H1 (cell line): ENCODE data around the gene IL31RA. TPM values are rescaled to one million over a fixed set of nuclear protein-coding genes. Genes with fewer than 3 reads are reported as not detected.

Experiments
- CTCF ChIA-PET: fragments of 300-600 bp; sonication (Branson Sonifier 250); formaldehyde crosslinking; loops from one replicate; lab custom pipeline; 2021; ENCODE audit not compliant: partially characterized antibody; lab: Charles Lee
- POLR2A ChIA-PET: fragments of 300-600 bp; sonication (Branson Sonifier 250); formaldehyde crosslinking; loops from one replicate; lab custom pipeline; 2021; ENCODE audit warnings: inconsistent platforms; ENCODE audit not compliant: partially characterized antibody; lab: Charles Lee
- DNase-seq, 2 experiments: peaks; one replicate each; pipeline versions ENCODE4 v3.0.0 to v3.0.0-alpha.2; 2010 to 2022; ENCODE audit warnings: low spot score in 2 of 2, low read depth in 1 of 2, mixed read lengths in 1 of 2
- FAIRE-seq: peaks from 2 replicates; lab custom pipeline; 2011; peaks lifted over from hg19 to GRCh38; lab: Jason Lieb, UNC
- H2AFZ ChIP-seq: 2 replicates; pipeline ENCODE4 v1.8.1; 2012; ENCODE audit warnings: low read length, inconsistent platforms
- H2AK5ac ChIP-seq: 2 replicates; pipeline ENCODE4 v1.6.1; 2013; ENCODE audit warnings: low read depth, low read length
- H2BK120ac ChIP-seq: replicated peaks from 2 replicates; pipeline ENCODE3; 2013; ENCODE audit warnings: low read depth, low read length, inconsistent platforms
- H2BK12ac ChIP-seq: 2 replicates; pipeline ENCODE4 v1.6.1; 2013; ENCODE audit warnings: low read depth, low read length
- H2BK15ac ChIP-seq: 2 replicates; pipeline ENCODE4 v1.6.1; 2013; ENCODE audit warnings: low read length
- H2BK20ac ChIP-seq: 2 replicates; pipeline ENCODE4 v1.6.1; 2013; ENCODE audit warnings: low read length
- H2BK5ac ChIP-seq: 2 replicates; pipeline ENCODE4 v1.6.1; 2013; ENCODE audit warnings: low read depth, low read length
- H3K14ac ChIP-seq: 2 replicates; pipeline ENCODE4 v1.6.1; 2013; ENCODE audit warnings: inconsistent platforms; ENCODE audit not compliant: insufficient read length
- H3K18ac ChIP-seq: 2 replicates; pipeline ENCODE4 v1.6.1; 2013; ENCODE audit warnings: low read length; ENCODE audit errors: extremely low read depth
- H3K23ac ChIP-seq: 2 replicates; pipeline ENCODE4 v1.6.1; 2013; ENCODE audit warnings: inconsistent platforms; ENCODE audit not compliant: insufficient read length
- H3K23me2 ChIP-seq: 2 replicates; pipeline ENCODE4 v1.6.1; 2013; ENCODE audit warnings: low read depth, low read length
- H3K27ac ChIP-seq: 2 replicates; pipeline ENCODE4 v1.6.1; 2011; ENCODE audit warnings: low read depth, low read length, inconsistent platforms
- H3K27me3 ChIP-seq, 4 experiments: replicated peaks in 1 of 4; 1 replicate in 1 of 4; 2 replicates in 3 of 4; pipeline versions ENCODE4 v1.6.1 to v1.8.1; 2011 to 2013; ENCODE audit warnings: low read length in 3 of 4, mild to moderate bottlenecking in 3 of 4, inconsistent platforms in 2 of 4, mixed read lengths in 2 of 4, moderate library complexity in 1 of 4; ENCODE audit not compliant: control insufficient read depth in 3 of 4, insufficient read depth in 3 of 4; ENCODE audit errors: extremely low read depth in 1 of 4
- H3K36me3 ChIP-seq, 4 experiments: 2 replicates each; pipeline versions ENCODE4 v1.6.1 to v1.8.1; 2011 to 2013; ENCODE audit warnings: mild to moderate bottlenecking in 4 of 4, low read length in 3 of 4, moderate library complexity in 2 of 4, control low read depth in 1 of 4, inconsistent platforms in 1 of 4; ENCODE audit not compliant: insufficient read depth in 4 of 4, control insufficient read depth in 2 of 4
- H3K4ac ChIP-seq: replicated peaks from 2 replicates; pipeline ENCODE3; 2013; ENCODE audit warnings: low read length, low read depth, mixed read lengths, inconsistent platforms; ENCODE audit not compliant: insufficient read length
- H3K4me1 ChIP-seq, 4 experiments: replicated peaks in 1 of 4; 1 replicate in 1 of 4; 2 replicates in 3 of 4; pipeline versions ENCODE4 v1.6.1 to v1.8.1; 2011 to 2013; ENCODE audit warnings: low read length in 3 of 4, inconsistent platforms in 2 of 4, mixed read lengths in 1 of 4; ENCODE audit not compliant: insufficient read depth in 4 of 4, control insufficient read depth in 3 of 4
- H3K4me2 ChIP-seq, 2 experiments: 2 replicates each; pipeline versions ENCODE4 v1.6.1 to v1.8.1; 2011 to 2013; ENCODE audit warnings: low read depth in 2 of 2, low read length in 2 of 2, control low read depth in 1 of 2, inconsistent platforms in 1 of 2, mild to moderate bottlenecking in 1 of 2; ENCODE audit not compliant: insufficient read depth in 1 of 2
- H3K4me3 ChIP-seq, 4 experiments: fragments of 200-600, 300-600 bp in 1 of 4; sonication (generic), shearing (Covaris generic), sonication (Bioruptor Twin) in 1 of 4; 2 replicates each; pipeline versions ENCODE4 v1.5.1 to v1.8.1; 2011 to 2016; ENCODE audit warnings: low read length in 4 of 4, low read depth in 3 of 4, control low read depth in 2 of 4, inconsistent platforms in 2 of 4, mild to moderate bottlenecking in 2 of 4, mixed read lengths in 1 of 4, moderate library complexity in 1 of 4; ENCODE audit not compliant: insufficient read depth in 2 of 4; ENCODE audit errors: extremely low read depth in 1 of 4
- H3K56ac ChIP-seq: replicated peaks from 2 replicates; pipeline ENCODE3; 2013; ENCODE audit warnings: low read depth, mild to moderate bottlenecking, mixed read lengths, low read length, inconsistent platforms; ENCODE audit not compliant: insufficient read length
- H3K79me1 ChIP-seq: 2 replicates; pipeline ENCODE4 v1.6.1; 2013; ENCODE audit warnings: low read depth, low read length, control low read depth
- H3K79me2 ChIP-seq, 2 experiments: 2 replicates each; pipeline versions ENCODE4 v1.6.1 to v1.8.1; 2012 to 2013; ENCODE audit warnings: low read length in 2 of 2, mild to moderate bottlenecking in 2 of 2, inconsistent platforms in 1 of 2; ENCODE audit not compliant: insufficient read depth in 2 of 2, control insufficient read depth in 1 of 2
- H3K9ac ChIP-seq, 4 experiments: replicated peaks in 1 of 4; 1 replicate in 1 of 4; 2 replicates in 3 of 4; pipeline versions ENCODE4 v1.6.1 to v1.8.1; 2011 to 2013; ENCODE audit warnings: low read depth in 3 of 4, low read length in 3 of 4, control low read depth in 2 of 4, mild to moderate bottlenecking in 2 of 4, moderate library complexity in 2 of 4, inconsistent platforms in 1 of 4; ENCODE audit errors: extremely low read depth in 1 of 4
- H3K9me3 ChIP-seq, 2 experiments: 2 replicates each; pipeline versions ENCODE4 v1.6.1 to v1.8.1; 2012 to 2013; ENCODE audit warnings: mild to moderate bottlenecking in 2 of 2, moderate library complexity in 2 of 2, control low read depth in 1 of 2, inconsistent platforms in 1 of 2, low read depth in 1 of 2, low read length in 1 of 2, mixed read lengths in 1 of 2; ENCODE audit not compliant: insufficient read depth in 2 of 2
- H4K20me1 ChIP-seq, 2 experiments: replicated peaks in 1 of 2; 2 replicates each; pipeline versions ENCODE3 to v1.8.1; 2011 to 2013; ENCODE audit warnings: inconsistent platforms in 2 of 2, low read length in 2 of 2, mild to moderate bottlenecking in 1 of 2; ENCODE audit not compliant: insufficient read depth in 2 of 2, control insufficient read depth in 1 of 2
- H4K5ac ChIP-seq: 2 replicates; pipeline ENCODE4 v1.6.1; 2013; ENCODE audit warnings: low read length, low read depth, mixed read lengths, inconsistent platforms; ENCODE audit not compliant: insufficient read length
- H4K8ac ChIP-seq: 2 replicates; pipeline ENCODE4 v1.8.0; 2013; ENCODE audit warnings: mild to moderate bottlenecking, moderate library complexity, low read length, inconsistent platforms; ENCODE audit not compliant: insufficient read depth; ENCODE audit errors: extremely low read depth
- H4K91ac ChIP-seq: replicated peaks from 2 replicates; pipeline ENCODE3; 2013; ENCODE audit warnings: low read length, mixed read lengths, inconsistent platforms; ENCODE audit not compliant: insufficient read length
- CEBPB ChIP-seq: IDR thresholded peaks from 2 replicates; pipeline ENCODE4 v1.6.1; 2012; ENCODE audit warnings: low read depth, low read length
- EGR1 ChIP-seq: IDR thresholded peaks from 2 replicates; pipeline ENCODE4 v1.6.1; 2011; ENCODE audit warnings: low read depth, low read length, borderline replicate concordance
- EZH2 ChIP-seq: fragments of 200-600 bp; sonication (generic); IDR thresholded peaks from 2 replicates; pipeline ENCODE4 v1.7.1; 2012; ENCODE audit warnings: low read depth, mild to moderate bottlenecking, moderate library complexity, low read length, inconsistent platforms; ENCODE audit not compliant: severe bottlenecking
- HDAC2 ChIP-seq, 2 experiments: fragments of 300-600 bp in 1 of 2; sonication (generic) in 1 of 2; IDR thresholded peaks; 2 replicates each; pipeline ENCODE4 v1.6.1; 2011 to 2012; ENCODE audit warnings: low read depth in 2 of 2, low read length in 2 of 2, mild to moderate bottlenecking in 2 of 2, moderate library complexity in 2 of 2, borderline replicate concordance in 1 of 2, inconsistent platforms in 1 of 2
- RAD21 ChIP-seq, 2 experiments: IDR thresholded peaks in 1 of 2; conservative IDR thresholded peaks in 1 of 2; 2 replicates each; pipeline ENCODE4 v1.6.1; 2011; ENCODE audit warnings: low read depth in 2 of 2, low read length in 2 of 2, improper control_type of control experiment in 1 of 2, inconsistent platforms in 1 of 2, mild to moderate bottlenecking in 1 of 2, moderate library complexity in 1 of 2
- RNF2 ChIP-seq: fragments of 200-900, 300-1000 bp; sonication (generic); IDR thresholded peaks from 2 replicates; pipeline ENCODE4 v1.7.1; 2016; ENCODE audit warnings: borderline replicate concordance, low read depth, mild to moderate bottlenecking, antibody characterized with exemption, low read length; ENCODE audit not compliant: poor library complexity, severe bottlenecking; ENCODE audit errors: missing control alignments
- SIRT6 ChIP-seq: IDR thresholded peaks from one replicate; pipeline ENCODE4 v1.7.1; 2012; ENCODE audit warnings: low read length, inconsistent platforms
- TAF1 ChIP-seq: IDR thresholded peaks from 2 replicates; pipeline ENCODE4 v1.6.1; 2011; ENCODE audit warnings: mild to moderate bottlenecking, low read depth, low read length
- WGBS, 2 experiments: shearing (Covaris generic) in 1 of 2; methylation state at CpG; one replicate each; pipeline versions ENCODE4 v1.1.6 to v1.1.7; 2013 to 2015; ENCODE audit warnings: low lambda C conversion rate in 2 of 2, mixed read lengths in 2 of 2, inconsistent platforms in 1 of 2, low coverage in 1 of 2, missing lambda C conversion rate in 1 of 2; ENCODE audit not compliant: insufficient replicate concordance in 2 of 2, insufficient coverage in 1 of 2, insufficient read length in 1 of 2; ENCODE audit errors: extremely low coverage in 1 of 2, missing lambda C conversion rate in 1 of 2; 5-methylcytosine and 5-hydroxymethylcytosine counted together
- polyA plus RNA-seq, 7 experiments: library from polyadenylated mRNA; depleted of rRNA in 3 of 7; stranded (reverse) in 5 of 7; unstranded in 2 of 7; fragments of >200 nt in 5 of 7; fragments of 200-250 nt in 2 of 7; gene quantifications; 1 replicate in 5 of 7; 2 replicates in 1 of 7; 4 replicates in 1 of 7; pipeline versions ENCODE4 v1.2.1 to v1.2.3, GENCODE V29; 2011 to 2013; ENCODE audit warnings: missing spikeins in 2 of 7, mixed read lengths in 2 of 7
- total RNA-seq: library from RNA; stranded (reverse); fragmentation: NEBNext Ultra II Directional; extraction: Animal tissue kit (Norgen Biotek cat#: 25700); gene quantifications from 2 replicates; pipeline ENCODE4 v1.2.1, GENCODE V29; 2021

The IL31RA gene
- total and polyA plus RNA-seq, 2 of the 8 experiments (the other 6 are each of a cell fraction or from before 2014, with no cell fraction given) = not detected

- no peak overlapping the region for H3K4me3 ChIP-seq
- H3K27ac ChIP-seq = no peak overlapping the region
- H4K8ac ChIP-seq = no peak overlapping the region
- H4K91ac ChIP-seq = no peak overlapping the region
- no peak overlapping the region for H2AFZ ChIP-seq
- CTCF ChIA-PET = no interaction called here
- no peaks in the 10 kb centered on the region for H3K9me3 ChIP-seq
- no peak overlapping the region for H2BK12ac ChIP-seq
- no peak overlapping the region for H2BK120ac ChIP-seq
- H3K56ac ChIP-seq = no peak overlapping the region
- H4K20me1 ChIP-seq = no peaks in the 10 kb centered on the region
- FAIRE-seq = no peak
- no peaks in the 10 kb centered on the region for H3K79me1 ChIP-seq
- 81% methylated on average over 2 of the region's 2 CpGs; no CpG with 5 or more reads in 1 of the 2 experiments for WGBS, 2 experiments
- H3K4ac ChIP-seq = no peak overlapping the region
- TF ChIP-seq EZH2 = no peak
- 0 out of 2 replicates have a peak, but pooled peaks have one; percentile 6 for TF ChIP-seq CEBPB
- TF ChIP-seq RAD21 (IDR thresholded peaks at IDR 0.05 in 1 of 2, conservative IDR thresholded peaks at IDR 0.05 in 1 of 2; ENCODE audit: low read depth in 2 of 2, low read length in 2 of 2) = no peak
- no peak for TF ChIP-seq SIRT6
- TF ChIP-seq RNF2 = no peak
- TF ChIP-seq EGR1 = no peak
- TF ChIP-seq TAF1 = no peak
- no peak for TF ChIP-seq HDAC2 (IDR thresholded peaks at IDR 0.05; ENCODE audit: borderline replicate concordance in 1 of 2, low read depth in 2 of 2, low read length in 2 of 2)
- TF ChIP-seq, all 59 proteins: peak for 1
- H3K18ac ChIP-seq = no peak overlapping the region
- H3K9ac ChIP-seq = no peak overlapping the region
- H2BK20ac ChIP-seq = no peak overlapping the region
- H3K4me2 ChIP-seq = no peak overlapping the region
- H2BK5ac ChIP-seq = no peak overlapping the region
- H3K4me1 ChIP-seq = no peaks in the 10 kb centered on the region
- no peak overlapping the region for H2BK15ac ChIP-seq
- H4K5ac ChIP-seq = no peak overlapping the region
- no peaks in the 10 kb centered on the region for H3K23me2 ChIP-seq
- H3K23ac ChIP-seq = no peak overlapping the region
- H3K27me3 ChIP-seq = no peaks in the 10 kb centered on the region
- DNase-seq = no peak
- no peak overlapping the region for H3K14ac ChIP-seq
- H3K79me2 ChIP-seq = no peaks in the 10 kb centered on the region
- no peaks in the 10 kb centered on the region for H3K36me3 ChIP-seq
- H2AK5ac ChIP-seq = no peak overlapping the region
- POLR2A ChIA-PET = no interaction called here
Observed at GRCh38 chr5:55896663-55897062, 45.5 kb downstream of the IL31RA start.
